Measurements from ENCODE around the gene HSPB7.

- TF ChIP-seq, protein P1, sequence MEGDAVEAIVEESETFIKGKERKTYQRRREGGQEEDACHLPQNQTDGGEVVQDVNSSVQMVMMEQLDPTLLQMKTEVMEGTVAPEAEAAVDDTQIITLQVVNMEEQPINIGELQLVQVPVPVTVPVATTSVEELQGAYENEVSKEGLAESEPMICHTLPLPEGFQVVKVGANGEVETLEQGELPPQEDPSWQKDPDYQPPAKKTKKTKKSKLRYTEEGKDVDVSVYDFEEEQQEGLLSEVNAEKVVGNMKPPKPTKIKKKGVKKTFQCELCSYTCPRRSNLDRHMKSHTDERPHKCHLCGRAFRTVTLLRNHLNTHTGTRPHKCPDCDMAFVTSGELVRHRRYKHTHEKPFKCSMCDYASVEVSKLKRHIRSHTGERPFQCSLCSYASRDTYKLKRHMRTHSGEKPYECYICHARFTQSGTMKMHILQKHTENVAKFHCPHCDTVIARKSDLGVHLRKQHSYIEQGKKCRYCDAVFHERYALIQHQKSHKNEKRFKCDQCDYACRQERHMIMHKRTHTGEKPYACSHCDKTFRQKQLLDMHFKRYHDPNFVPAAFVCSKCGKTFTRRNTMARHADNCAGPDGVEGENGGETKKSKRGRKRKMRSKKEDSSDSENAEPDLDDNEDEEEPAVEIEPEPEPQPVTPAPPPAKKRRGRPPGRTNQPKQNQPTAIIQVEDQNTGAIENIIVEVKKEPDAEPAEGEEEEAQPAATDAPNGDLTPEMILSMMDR (IDR thresholded peaks at IDR 0.05): no peak
- no peak for TF ChIP-seq IRF2 (CRISPR knock-in tag; IDR thresholded peaks at IDR 0.05; ENCODE audit: borderline replicate concordance, low read depth)
- TF ChIP-seq, protein P2, sequence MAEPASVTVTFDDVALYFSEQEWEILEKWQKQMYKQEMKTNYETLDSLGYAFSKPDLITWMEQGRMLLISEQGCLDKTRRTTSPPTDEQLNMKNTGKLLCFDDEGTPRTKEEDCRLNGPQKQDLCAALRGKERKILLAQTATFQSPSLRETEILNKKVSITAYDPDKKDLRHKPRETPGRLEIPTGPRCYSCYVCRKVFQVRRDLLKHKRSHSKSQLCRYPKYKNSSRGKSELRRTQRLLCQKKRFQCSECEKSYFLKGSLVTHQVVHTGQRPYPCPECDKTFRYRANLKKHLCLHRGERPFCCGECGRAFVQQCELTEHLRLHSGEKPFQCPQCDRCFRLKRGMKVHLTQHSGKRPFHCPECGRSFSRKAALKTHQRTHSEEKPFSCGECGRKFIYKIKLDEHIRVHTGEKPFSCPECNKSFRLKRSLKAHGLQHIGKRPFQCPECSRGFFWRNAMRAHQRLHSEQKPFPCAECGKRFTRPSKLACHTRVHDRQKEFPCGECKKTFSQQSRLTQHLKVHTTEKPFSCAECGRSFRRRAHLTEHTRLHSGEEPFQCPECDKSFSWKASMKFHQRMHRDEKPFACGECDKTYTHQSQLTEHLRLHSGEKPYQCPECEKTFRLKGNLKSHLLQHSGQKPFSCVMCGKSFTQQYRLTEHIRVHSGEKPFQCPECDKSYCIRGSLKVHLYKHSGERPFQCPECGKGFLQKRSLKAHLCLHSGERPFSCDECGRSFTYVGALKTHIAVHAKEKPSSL (CRISPR knock-in tag; conservative IDR thresholded peaks at IDR 0.05): no peak
- no peak for TF ChIP-seq HMGA2 (CRISPR knock-in tag; IDR thresholded peaks at IDR 0.05)
- no peak for TF ChIP-seq SMAD4 (CRISPR knock-in tag; IDR thresholded peaks at IDR 0.05)
- TF ChIP-seq NR2C2 (CRISPR knock-in tag; IDR thresholded peaks at IDR 0.05): no peak
- TF ChIP-seq MAX (CRISPR knock-in tag; IDR thresholded peaks at IDR 0.05): no peak
- no peak for TF ChIP-seq SP1 (CRISPR knock-in tag; conservative IDR thresholded peaks at IDR 0.05)
- TF ChIP-seq CREB1 (CRISPR knock-in tag; IDR thresholded peaks at IDR 0.05): no peak
- TF ChIP-seq TEAD1 (CRISPR knock-in tag; IDR thresholded peaks at IDR 0.05): no peak
- no peak for TF ChIP-seq ETV6 (CRISPR knock-in tag; IDR thresholded peaks at IDR 0.05)
These were observed 36.2 kb downstream of the HSPB7 start for GRCh38 chr1:15981679-15982078.

All from WTC11 (cell line).